Effector memory CD8-positive, alpha-beta T cell (primary cell): ENCODE results near the gene AFF4.
"Not testable (repeated sequence)": the region's sequence is repeated elsewhere in the genome, so short reads cannot be mapped to it uniquely, and the experiment has no call there.

Source experiments
- ATAC-seq: fragments of 150-1000 bp; cut with Tn5 transposase; replicated peaks from 2 replicates; pipeline ENCODE4 v1.10.0; 2021; ENCODE audit warnings: mild to moderate bottlenecking, moderate library complexity
- DNase-seq, 3 experiments: peaks; one replicate each; pipeline ENCODE4 v3.0.0; 2021
- H3K27ac Mint-ChIP-seq, 2 donors: one replicate each; pipeline ENCODE4 v1.8.0; 2022; ENCODE audit warnings: mild to moderate bottlenecking in 2 of 2, mixed read lengths in 2 of 2, moderate library complexity in 2 of 2
- H3K27me3 Mint-ChIP-seq, 2 donors: one replicate each; pipeline ENCODE4 v1.8.0; 2022; ENCODE audit warnings: mixed read lengths in 2 of 2
- H3K36me3 Mint-ChIP-seq: one replicate; pipeline ENCODE4 v1.8.0; 2022; ENCODE audit warnings: mild to moderate bottlenecking, moderate library complexity, mixed read lengths; ENCODE audit not compliant: insufficient read depth
- H3K4me1 Mint-ChIP-seq, 2 donors: one replicate each; pipeline ENCODE4 v1.8.0; 2022; ENCODE audit warnings: low read depth in 2 of 2, mixed read lengths in 2 of 2
- H3K4me3 Mint-ChIP-seq, 2 donors: one replicate each; pipeline ENCODE4 v1.8.0; 2022; ENCODE audit warnings: mild to moderate bottlenecking in 2 of 2, mixed read lengths in 2 of 2, moderate library complexity in 2 of 2
- H3K9me3 Mint-ChIP-seq, 2 donors: one replicate each; pipeline ENCODE4 v1.8.0; 2022; ENCODE audit warnings: mixed read lengths in 2 of 2

Gene AFF4

DNA sequence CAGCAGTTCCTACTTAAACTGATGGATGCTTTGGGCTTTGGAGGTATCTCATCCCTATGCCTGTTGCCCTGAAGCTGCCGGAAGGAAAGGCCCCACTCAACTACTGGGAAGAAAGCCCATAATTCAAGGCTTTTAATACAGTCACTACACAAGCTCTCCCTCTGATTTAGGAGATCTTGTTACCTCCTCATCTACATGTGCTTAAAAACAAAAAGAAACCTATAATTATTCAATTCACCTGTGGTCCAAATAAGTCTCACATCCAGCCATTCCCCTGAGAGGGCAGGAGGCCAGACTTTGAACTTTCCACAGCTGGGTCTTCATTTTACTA, 90.7 kb downstream of the AFF4 start:
- Mint-ChIP-seq H3K4me3 (no peak overlapping the region), H3K27me3 (no peaks in the 10 kb centered on the region), H3K4me1 (peaks cover under 1 to 3% of the 10 kb centered on the region in 2 donors), H3K36me3 (peaks cover 41% of the 10 kb centered on the region), H3K9me3 (no peaks in the 10 kb centered on the region), H3K27ac (peak overlapping the region; percentile 61 to 75)
- no peak for DNase-seq
- ATAC-seq, result no peak

DNA sequence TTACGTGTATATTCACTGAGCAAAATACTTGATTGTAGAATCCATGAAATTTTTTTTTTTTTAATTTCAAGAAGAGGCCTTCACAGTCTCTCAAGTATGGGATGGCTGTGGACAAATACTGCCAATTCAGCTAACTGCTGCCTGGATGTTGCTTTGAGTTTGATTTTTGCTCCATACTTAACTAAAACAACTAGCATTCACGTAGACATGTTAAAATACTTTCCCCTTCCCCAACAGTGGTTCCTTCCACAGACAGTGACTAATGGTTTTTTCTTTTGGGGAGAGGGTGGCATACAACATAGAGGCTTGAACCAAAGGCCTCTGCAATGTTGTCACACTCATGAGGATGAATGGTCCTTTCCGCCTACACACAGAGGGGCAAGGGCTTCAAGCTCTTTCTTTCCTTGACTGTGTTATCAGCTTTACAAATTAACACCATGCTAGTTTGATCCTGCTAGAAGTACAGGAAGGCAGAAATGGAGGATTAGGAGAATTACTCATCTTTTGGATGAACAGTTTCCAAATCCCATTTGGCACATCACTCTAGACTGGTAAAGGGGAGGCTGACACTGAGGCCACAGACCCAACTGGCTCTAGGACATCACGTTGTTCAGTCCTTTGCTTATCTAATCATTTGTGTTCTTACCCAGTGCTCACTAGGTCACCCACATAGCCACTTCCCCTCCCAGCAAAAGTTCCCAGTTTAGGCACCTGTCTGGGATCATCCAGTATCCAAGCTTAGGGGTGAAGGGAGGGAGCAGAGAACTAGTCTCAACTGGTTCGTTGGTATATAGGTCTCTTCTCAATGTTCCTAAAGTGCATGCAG, 91.8 kb downstream of the AFF4 start:
- H3K4me1 Mint-ChIP-seq, result peaks cover 9 to 11% of the 10 kb centered on the region in 2 donors
- H3K9me3 Mint-ChIP-seq, result no peaks in the 10 kb centered on the region
- peaks cover 39% of the 10 kb centered on the region for H3K36me3 Mint-ChIP-seq
- DNase-seq (no peak), ATAC-seq (no peak)
- no peak overlapping the region for H3K4me3 Mint-ChIP-seq
- H3K27ac Mint-ChIP-seq, result no peak overlapping the region
- H3K27me3 Mint-ChIP-seq, result no peaks in the 10 kb centered on the region

- Mint-ChIP-seq H3K36me3 (peaks cover 46% of the 10 kb centered on the region), H3K27me3 (no peaks in the 10 kb centered on the region), H3K4me3 (no peak overlapping the region), H3K9me3 (no peaks in the 10 kb centered on the region), H3K4me1 (peaks cover 14% of the 10 kb centered on the region in 2 donors), H3K27ac (no peak overlapping the region)
- DNase-seq (no peak), ATAC-seq (no peak)
Observed at GRCh38 chr5:132870801-132871200, 92.6 kb downstream of the AFF4 start.

- H3K27ac Mint-ChIP-seq, result peak overlapping the region; percentile 96 to 98
- DNase-seq (no peak), ATAC-seq (no peak)
- no peaks in the 10 kb centered on the region for H3K27me3 Mint-ChIP-seq
- no peaks in the 10 kb centered on the region for H3K9me3 Mint-ChIP-seq
- H3K4me3 Mint-ChIP-seq, result no peak overlapping the region
- peaks cover 14 to 17% of the 10 kb centered on the region in 2 donors for H3K4me1 Mint-ChIP-seq
- peaks cover 34% of the 10 kb centered on the region for H3K36me3 Mint-ChIP-seq
Observed at GRCh38 chr5:132868754-132869153, 94.7 kb downstream of the AFF4 start.

GRCh38 chr5:132867046-132867451, 96.4 kb downstream of the AFF4 start:
- Mint-ChIP-seq H3K4me3 (peak overlapping the region; percentile 89 to 97), H3K27me3 (no peaks in the 10 kb centered on the region), H3K36me3 (peaks cover 34% of the 10 kb centered on the region), H3K4me1 (peaks cover 14 to 17% of the 10 kb centered on the region in 2 donors), H3K27ac (peak overlapping the region; percentile 96 to 98), H3K9me3 (no peaks in the 10 kb centered on the region)
- ATAC-seq, result no peak
- DNase-seq, result no peak

- H3K9me3 Mint-ChIP-seq, result no peaks in the 10 kb centered on the region
- ATAC-seq (peak; percentile 96), DNase-seq (peak; percentile 89 to 93 (median 90))
- peak within 1 kb of the TSS; percentile 96 to 98 for H3K27ac Mint-ChIP-seq
- H3K4me3 Mint-ChIP-seq, result peak within 1 kb of the TSS; percentile 89 to 97
- H3K4me1 Mint-ChIP-seq, result peaks cover 14 to 17% of the 10 kb centered on the region in 2 donors
- H3K36me3 Mint-ChIP-seq, result peaks cover 34% of the 10 kb centered on the region
- no peaks in the 10 kb centered on the region for H3K27me3 Mint-ChIP-seq
Observed at GRCh38 chr5:132866342-132867045, 96.9 kb downstream of the AFF4 start, which contains the start of the genes GDF9 and UQCRQ. GDF9 (minus strand) TSS chr5:132866469; CDS start chr5:132864533, 1,936 bp downstream. UQCRQ (plus strand) TSS chr5:132866642; CDS start chr5:132866882, 240 bp downstream.

GRCh38 chr5:132865668-132866341, 97.6 kb downstream of the AFF4 start:
- ATAC-seq (peak; percentile 18), DNase-seq (no peak)
- Mint-ChIP-seq H3K27me3 (no peaks in the 10 kb centered on the region), H3K4me1 (peaks cover 14 to 17% of the 10 kb centered on the region in 2 donors), H3K27ac (peak overlapping the region; percentile 96 to 98), H3K4me3 (peak overlapping the region; percentile 89 to 97), H3K9me3 (no peaks in the 10 kb centered on the region), H3K36me3 (peaks cover 34% of the 10 kb centered on the region)

DNA sequence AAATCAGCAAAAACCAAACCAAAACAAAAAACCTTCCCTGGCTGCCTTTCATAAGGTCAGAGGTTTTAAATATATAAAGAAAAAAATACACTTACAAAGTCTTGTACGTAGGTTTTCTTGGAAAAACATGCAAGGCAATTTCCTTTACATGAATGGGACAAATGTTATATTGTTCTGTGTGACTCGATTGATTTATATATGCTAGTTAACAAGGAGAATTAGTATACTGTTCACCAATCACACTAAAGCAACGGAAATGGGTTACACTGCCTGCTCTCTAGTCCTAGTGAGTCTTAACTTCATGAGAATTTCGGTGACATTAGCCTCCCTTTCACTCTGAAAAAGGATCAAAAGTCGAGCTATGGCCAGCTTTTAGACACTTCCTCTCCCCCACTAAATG, 102.7 kb downstream of the AFF4 start:
- H3K36me3 Mint-ChIP-seq, result no peaks in the 10 kb centered on the region
- no peak overlapping the region for H3K27ac Mint-ChIP-seq
- ATAC-seq, result no peak
- no peak overlapping the region for H3K4me3 Mint-ChIP-seq
- H3K4me1 Mint-ChIP-seq, result peaks cover 0 to 2% of the 10 kb centered on the region in 2 donors
- H3K27me3 Mint-ChIP-seq, result peaks cover 19% of the 10 kb centered on the region in 2 donors
- no peaks in the 10 kb centered on the region for H3K9me3 Mint-ChIP-seq
- no peak for DNase-seq

DNA sequence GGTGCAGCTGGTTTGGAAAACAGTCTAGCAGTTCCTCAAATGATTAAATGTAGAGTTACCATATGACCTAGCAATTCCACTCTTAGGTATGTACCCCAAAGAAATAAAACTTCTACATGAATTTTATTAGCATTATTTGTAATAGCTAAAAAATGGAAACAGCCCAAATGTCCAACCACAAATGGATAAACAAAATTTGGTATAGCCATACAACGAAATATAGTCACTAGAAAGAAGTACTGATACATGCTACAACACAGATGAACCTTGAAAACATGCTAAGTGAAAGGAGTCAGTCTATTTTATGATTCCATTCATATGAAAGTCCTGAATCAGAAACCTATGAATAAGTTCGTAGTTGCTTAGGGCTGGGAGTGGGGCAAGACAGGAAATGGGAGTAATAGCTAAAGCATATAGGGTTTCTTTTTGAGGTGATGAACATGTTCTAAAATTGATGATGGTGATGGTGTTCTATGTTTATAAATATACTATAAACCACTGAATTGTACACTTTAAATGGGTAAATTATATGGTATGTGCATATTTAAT, 103.5 kb downstream of the AFF4 start:
- no peaks in the 10 kb centered on the region for H3K9me3 Mint-ChIP-seq
- no peak for ATAC-seq

GRCh38 chr5:132856011-132856410, 107.4 kb downstream of the AFF4 start:
- Mint-ChIP-seq H3K36me3 (no peaks in the 10 kb centered on the region), H3K27me3 (peaks cover 26% of the 10 kb centered on the region in 2 donors), H3K27ac (no peak overlapping the region), H3K4me3 (no peak overlapping the region), H3K9me3 (no peaks in the 10 kb centered on the region), H3K4me1 (no peaks in the 10 kb centered on the region)
- ATAC-seq (no peak), DNase-seq (no peak)

More for the DNA sequence above, 103.5 kb downstream of the AFF4 start:
- no peak for DNase-seq
- Mint-ChIP-seq H3K27ac (no peak overlapping the region), H3K4me3 (no peak overlapping the region), H3K27me3 (peaks cover 26% of the 10 kb centered on the region in 2 donors), H3K36me3 (no peaks in the 10 kb centered on the region), H3K4me1 (no peaks in the 10 kb centered on the region)

DNA sequence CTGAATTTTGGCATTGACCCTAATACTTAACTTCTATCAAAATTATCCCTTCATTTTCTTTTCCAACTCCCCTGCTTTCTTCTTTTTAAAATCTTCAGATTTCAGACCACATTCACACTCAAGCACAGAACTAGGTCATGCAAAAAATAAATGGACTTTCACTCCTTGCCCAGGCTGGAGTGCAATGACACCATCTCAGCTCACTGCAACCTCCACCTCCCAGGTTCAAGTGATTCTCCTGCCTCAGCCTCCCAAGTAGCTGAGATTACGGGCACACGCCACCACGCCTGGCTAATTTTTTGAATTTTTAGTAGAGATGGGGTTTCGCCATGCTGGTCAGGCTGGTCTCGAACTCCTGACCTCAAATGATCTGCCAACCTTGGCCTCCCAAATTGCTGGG, 108.4 kb downstream of the AFF4 start:
- not testable (repeated sequence) for H3K27ac Mint-ChIP-seq, H3K9me3 Mint-ChIP-seq, H3K4me3 Mint-ChIP-seq, DNase-seq, H3K4me1 Mint-ChIP-seq, ATAC-seq, H3K36me3 Mint-ChIP-seq
- peaks cover 26% of the 10 kb centered on the region in 2 donors for H3K27me3 Mint-ChIP-seq

- ATAC-seq (no peak), DNase-seq (no peak)
- no peak overlapping the region for H3K4me3 Mint-ChIP-seq
- no peaks in the 10 kb centered on the region for H3K36me3 Mint-ChIP-seq
- H3K4me1 Mint-ChIP-seq, result no peaks in the 10 kb centered on the region
- H3K9me3 Mint-ChIP-seq, result no peaks in the 10 kb centered on the region
- peaks cover 26% of the 10 kb centered on the region in 2 donors for H3K27me3 Mint-ChIP-seq
- H3K27ac Mint-ChIP-seq, result no peak overlapping the region
Observed at GRCh38 chr5:132854301-132854700, 109.1 kb downstream of the AFF4 start.

- no peak for ATAC-seq
Observed at GRCh38 chr5:132853790-132854189, 109.6 kb downstream of the AFF4 start.

More at GRCh38 chr5:132853790-132854189, 109.6 kb downstream of the AFF4 start:
- Mint-ChIP-seq H3K36me3 (no peaks in the 10 kb centered on the region), H3K27ac (no peak overlapping the region), H3K4me1 (no peaks in the 10 kb centered on the region), H3K4me3 (no peak overlapping the region), H3K9me3 (no peaks in the 10 kb centered on the region), H3K27me3 (peaks cover 26% of the 10 kb centered on the region in 2 donors)
- DNase-seq, result no peak
